Measurements from ENCODE around the gene CCDC102A. TPM values are rescaled to one million over a fixed set of nuclear protein-coding genes. Genes with fewer than 3 reads are reported as not detected.
A peak's percentile ranks its signal among the peaks of the same experiment; 100 is the strongest.
"Not testable (repeated sequence)": the region's sequence is repeated elsewhere in the genome, so short reads cannot be mapped to it uniquely, and the experiment has no call there.

Gene CCDC102A
- total RNA-seq, 4 donors from 2014 or later: 8.7 to 23.6 (median 22.0) TPM

DNA sequence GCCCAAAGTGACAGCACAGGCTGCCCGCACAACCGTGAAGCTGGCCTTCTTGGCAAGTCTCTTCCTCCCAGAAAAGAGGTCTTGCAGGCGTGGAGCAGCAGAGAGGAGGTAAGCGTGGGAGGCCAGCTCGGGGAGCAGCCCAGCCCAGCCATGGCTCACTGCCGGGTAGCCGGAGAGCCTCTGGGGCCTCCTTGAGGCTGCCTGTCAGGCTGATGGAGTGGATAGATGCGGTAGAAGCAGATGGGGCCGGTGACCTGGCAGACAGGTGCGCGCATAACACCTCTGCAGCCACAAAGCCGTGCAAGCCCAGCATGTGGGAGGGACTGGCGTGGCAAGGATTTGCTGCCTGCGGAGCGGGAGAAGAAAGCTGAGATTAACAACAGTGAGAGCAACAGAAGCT lies 33.0 kb downstream of the CCDC102A start:
- TF ChIP-seq, protein P1, sequence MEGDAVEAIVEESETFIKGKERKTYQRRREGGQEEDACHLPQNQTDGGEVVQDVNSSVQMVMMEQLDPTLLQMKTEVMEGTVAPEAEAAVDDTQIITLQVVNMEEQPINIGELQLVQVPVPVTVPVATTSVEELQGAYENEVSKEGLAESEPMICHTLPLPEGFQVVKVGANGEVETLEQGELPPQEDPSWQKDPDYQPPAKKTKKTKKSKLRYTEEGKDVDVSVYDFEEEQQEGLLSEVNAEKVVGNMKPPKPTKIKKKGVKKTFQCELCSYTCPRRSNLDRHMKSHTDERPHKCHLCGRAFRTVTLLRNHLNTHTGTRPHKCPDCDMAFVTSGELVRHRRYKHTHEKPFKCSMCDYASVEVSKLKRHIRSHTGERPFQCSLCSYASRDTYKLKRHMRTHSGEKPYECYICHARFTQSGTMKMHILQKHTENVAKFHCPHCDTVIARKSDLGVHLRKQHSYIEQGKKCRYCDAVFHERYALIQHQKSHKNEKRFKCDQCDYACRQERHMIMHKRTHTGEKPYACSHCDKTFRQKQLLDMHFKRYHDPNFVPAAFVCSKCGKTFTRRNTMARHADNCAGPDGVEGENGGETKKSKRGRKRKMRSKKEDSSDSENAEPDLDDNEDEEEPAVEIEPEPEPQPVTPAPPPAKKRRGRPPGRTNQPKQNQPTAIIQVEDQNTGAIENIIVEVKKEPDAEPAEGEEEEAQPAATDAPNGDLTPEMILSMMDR (IDR thresholded peaks at IDR 0.05): no peak
- TF ChIP-seq POLR2A (IDR thresholded peaks at IDR 0.05): no peak
- Histone ChIP-seq H3K4me1 (no peaks in the 10 kb centered on the region), H3K9me3 (no peaks in the 10 kb centered on the region), H3K27me3 (no peaks in the 10 kb centered on the region), H3K36me3 (no peaks in the 10 kb centered on the region), H3K4me3 (no peak overlapping the region), H3K27ac (no peak overlapping the region)
- DNase-seq: peak in 1 of 2 donors; percentile 57
- intact Hi-C loops (cut with DNase I; ENCODE audit: low total_unique reads): no loop called here

DNA sequence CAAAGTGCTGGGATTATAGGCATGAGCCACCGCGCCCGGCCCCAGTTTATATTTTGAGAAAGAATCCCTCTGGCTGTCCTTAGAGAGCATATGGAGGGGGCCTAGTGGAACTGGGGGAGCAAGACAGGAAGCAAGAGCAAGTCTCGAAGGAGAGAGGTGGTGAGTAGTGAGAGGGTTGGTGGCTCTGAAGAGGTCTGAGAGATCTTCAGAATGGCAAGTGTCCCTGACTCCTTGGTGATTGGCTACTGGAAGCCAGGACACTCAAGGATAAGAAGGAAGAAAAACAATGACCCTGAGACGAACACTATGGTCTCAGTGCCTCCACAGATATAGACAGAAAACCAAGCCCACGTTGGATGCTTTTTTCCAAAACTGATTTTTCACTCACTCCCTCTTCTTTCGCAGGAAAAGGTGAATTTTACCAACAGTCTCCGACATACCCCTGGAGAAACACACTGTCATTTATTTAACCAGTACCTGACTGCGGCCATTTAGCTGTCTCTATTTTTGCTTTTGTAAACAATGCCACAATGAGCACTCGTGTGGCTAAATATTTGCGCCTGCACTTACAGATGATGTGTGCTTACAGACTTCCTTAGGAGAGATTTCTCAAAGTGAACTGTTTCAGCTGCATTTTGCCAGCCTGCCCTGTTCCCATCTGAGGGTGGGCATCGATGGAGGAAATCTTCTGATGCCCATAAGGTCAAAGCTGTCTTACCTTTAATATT lies 34.2 kb downstream of the CCDC102A start:
- DNase-seq: no peak
- no peaks in the 10 kb centered on the region for H3K9me3 ChIP-seq
- intact Hi-C loops (cut with DNase I; ENCODE audit: low total_unique reads): no loop called here

DNA sequence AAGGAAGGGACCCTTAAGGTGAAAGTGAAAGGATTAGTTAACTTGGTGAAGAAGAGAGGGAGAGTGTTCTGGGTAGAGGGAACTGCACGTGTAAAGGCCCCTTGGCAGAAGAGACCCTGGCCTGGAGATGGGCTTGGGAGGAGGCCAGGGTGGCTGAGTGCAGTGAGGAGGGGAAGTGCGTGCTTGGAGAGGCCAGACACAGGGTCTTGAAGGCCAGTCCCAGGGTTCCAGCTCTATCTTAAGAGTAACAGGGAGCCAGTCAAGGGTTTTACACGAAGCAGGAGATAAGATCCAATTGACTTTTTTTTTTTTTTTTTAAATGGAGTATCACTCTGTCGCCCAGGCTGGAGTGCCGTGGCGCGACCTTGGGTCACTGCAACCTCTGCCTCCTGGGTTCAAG lies 34.9 kb downstream of the CCDC102A start:
- no peaks in the 10 kb centered on the region for H3K4me1 ChIP-seq
- DNase-seq: no peak
- no peaks in the 10 kb centered on the region for H3K9me3 ChIP-seq
- intact Hi-C loops (cut with DNase I; ENCODE audit: low total_unique reads): no loop called here
- no peaks in the 10 kb centered on the region for H3K27me3 ChIP-seq
- H3K27ac ChIP-seq: no peak overlapping the region
- TF ChIP-seq, protein P1 (IDR thresholded peaks at IDR 0.05): no peak
- no peak for TF ChIP-seq POLR2A (IDR thresholded peaks at IDR 0.05)
- H3K4me3 ChIP-seq: no peak overlapping the region
- no peaks in the 10 kb centered on the region for H3K36me3 ChIP-seq

More for the DNA sequence above, 34.2 kb downstream of the CCDC102A start:
- no peak overlapping the region for H3K4me3 ChIP-seq
- H3K27me3 ChIP-seq: no peaks in the 10 kb centered on the region
- TF ChIP-seq, protein P1 (IDR thresholded peaks at IDR 0.05): no peak
- TF ChIP-seq POLR2A (IDR thresholded peaks at IDR 0.05): no peak
- H3K36me3 ChIP-seq: no peaks in the 10 kb centered on the region
- H3K4me1 ChIP-seq: no peaks in the 10 kb centered on the region
- H3K27ac ChIP-seq: no peak overlapping the region

DNA sequence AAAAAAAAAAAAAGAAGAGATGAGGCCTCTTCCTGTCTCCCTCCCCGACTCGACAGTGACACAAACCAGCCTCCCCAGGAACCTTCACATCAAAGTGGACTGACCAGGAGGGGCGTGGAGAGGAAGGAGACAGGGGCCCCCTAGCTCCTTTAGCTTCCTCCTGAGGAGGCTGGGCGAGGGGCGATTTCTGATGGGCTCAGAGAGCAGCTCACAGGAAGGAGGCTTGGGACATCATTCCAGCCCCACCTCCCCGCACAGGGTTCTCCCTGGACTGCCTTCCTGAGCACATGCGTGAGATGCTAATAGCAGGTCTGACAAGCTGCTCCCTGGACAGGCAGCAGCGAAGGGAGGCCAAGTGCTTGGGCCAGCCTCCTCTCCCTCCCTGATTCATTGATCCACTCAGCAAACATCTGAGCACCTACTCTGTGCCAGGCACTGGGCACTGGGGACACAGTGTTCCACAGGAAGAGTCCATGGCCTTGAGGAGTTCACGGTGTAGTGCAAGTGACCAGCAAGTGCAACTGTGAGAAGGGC lies 35.7 kb downstream of the CCDC102A start:
- no peak overlapping the region for H3K4me3 ChIP-seq
- no peaks in the 10 kb centered on the region for H3K9me3 ChIP-seq
- intact Hi-C loops (cut with DNase I; ENCODE audit: low total_unique reads): no loop called here
- TF ChIP-seq, protein P1 (IDR thresholded peaks at IDR 0.05): no peak
- no peak for TF ChIP-seq POLR2A (IDR thresholded peaks at IDR 0.05)
- no peak for DNase-seq
- no peaks in the 10 kb centered on the region for H3K4me1 ChIP-seq
- no peaks in the 10 kb centered on the region for H3K36me3 ChIP-seq
- no peaks in the 10 kb centered on the region for H3K27me3 ChIP-seq
- H3K27ac ChIP-seq: no peak overlapping the region

DNA sequence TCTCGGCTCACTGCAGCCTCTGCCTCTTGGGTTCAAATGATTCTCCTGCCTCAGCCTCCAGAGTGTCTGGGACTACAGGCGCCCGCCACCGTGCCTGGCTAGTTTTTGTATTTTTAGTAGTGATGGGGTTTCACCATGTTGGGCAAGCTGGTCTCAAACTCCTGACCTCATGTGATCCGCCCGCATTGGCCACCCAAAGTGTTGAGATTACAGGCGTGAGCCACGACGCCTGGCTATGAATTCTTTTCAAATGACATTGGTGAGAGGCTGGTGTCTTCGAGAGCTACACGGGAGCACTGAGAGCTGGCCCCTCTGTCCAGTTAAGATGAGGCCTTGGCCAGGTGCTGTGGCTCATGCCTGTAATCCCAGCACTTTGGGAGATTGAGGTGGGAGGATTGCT lies 36.4 kb downstream of the CCDC102A start:
- H3K27me3 ChIP-seq; intact Hi-C loops (cut with DNase I; ENCODE audit: low total_unique reads); DNase-seq; H3K4me3 ChIP-seq; H3K27ac ChIP-seq; H3K4me1 ChIP-seq; H3K9me3 ChIP-seq; H3K36me3 ChIP-seq: not testable (repeated sequence)

All from uterus (tissue), 4 donors.